ENCODE data around the gene PTPN4. TPM values are rescaled to one million over a fixed set of nuclear protein-coding genes. Genes with fewer than 3 reads are reported as not detected.

PTPN4 gene
- total and polyA plus RNA-seq, 2 donors (not counting 3 experiments of a cell fraction or from before 2014, with no cell fraction given), result 6.8 to 29.6 TPM

GRCh38 chr2:120012771-120013596 lies 253.3 kb downstream of the PTPN4 start, which contains the start of gene EPB41L5:
Gene EPB41L5 (plus strand): TSS chr2:120013077. CDS start chr2:120019085, 6,008 bp downstream.
- POLR2A ChIA-PET, result interaction anchor here (0.6 to 0.7 kb wide), 2 partner anchors 22 to 29 kb away, joined by 3 to 9 read pairs; no protein-coding TSS in a partner anchor
- no TSS peak for BruUV-seq (replicated peaks)
- Histone ChIP-seq H3K4me1 (ENCODE audit: control insufficient read depth, extremely low read depth, insufficient read depth, low read length) (peaks cover 24% of the 10 kb centered on the region), H3K9ac (replicated peaks; ENCODE audit: extremely low read depth, insufficient read depth, low read length) (peak within 1 kb of the TSS; percentile 73), H3K9me3 (replicated peaks; ENCODE audit: control insufficient read depth, insufficient read depth, low read length) (no peaks in the 10 kb centered on the region), H2AFZ (ENCODE audit: low read depth, low read length) (peak within 1 kb of the TSS; percentile 94), H3K9me1 (replicated peaks; ENCODE audit: control insufficient read depth, extremely low read depth, insufficient read depth, low read length) (no peaks in the 10 kb centered on the region), H3K27ac (ENCODE audit: insufficient read depth, low read depth, low read length) (peak within 1 kb of the TSS; percentile 30), H3K27me3 (ENCODE audit: control insufficient read depth in 2 of 2, insufficient read depth in 2 of 2, low read length in 2 of 2) (no peaks in the 10 kb centered on the region), H3K79me2 (ENCODE audit: control insufficient read depth, insufficient read depth, low read length) (no peaks in the 10 kb centered on the region), H3K4me3 (replicated peaks in 1 of 3; ENCODE audit: insufficient read depth in 1 of 3, low read depth in 1 of 3, low read length in 3 of 3) (peak within 1 kb of the TSS; percentile 35 to 88 (median 46)), H4K20me1 (replicated peaks; ENCODE audit: control insufficient read depth, extremely low read depth, insufficient read depth, low read length) (no peaks in the 10 kb centered on the region), H3K36me3 (ENCODE audit: control insufficient read depth in 2 of 2, extremely low read depth in 1 of 2, insufficient read depth in 2 of 2, low read length in 2 of 2) (no peaks in the 10 kb centered on the region), H3K4me2 (ENCODE audit: insufficient read depth, low read length) (peak within 1 kb of the TSS; percentile 98)
- dilution Hi-C loops (cut with MboI; ENCODE audit: extremely low pct_ligation_motif_present, low sequenced_read_pairs) (no loop called here), intact Hi-C loops (cut with micrococcal nuclease) (loop anchor here (2.0 to 10.0 kb wide), 6 partner anchors 96 to 310 kb away; partner anchors contain the start of gene PTPN4)
- TF ChIP-seq FOS (IDR thresholded peaks at IDR 0.05; ENCODE audit: borderline replicate concordance, insufficient read depth, low read length), result peak; percentile 2
- TF ChIP-seq EZH2 (IDR thresholded peaks at IDR 0.05; ENCODE audit: borderline replicate concordance, low read depth, low read length, severe bottlenecking), result no peak
- TF ChIP-seq, protein P1, sequence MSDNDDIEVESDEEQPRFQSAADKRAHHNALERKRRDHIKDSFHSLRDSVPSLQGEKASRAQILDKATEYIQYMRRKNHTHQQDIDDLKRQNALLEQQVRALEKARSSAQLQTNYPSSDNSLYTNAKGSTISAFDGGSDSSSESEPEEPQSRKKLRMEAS (IDR thresholded peaks at IDR 0.05; ENCODE audit: insufficient read depth, insufficient read length), result peak; percentile 78
- peak; percentile 65 for TF ChIP-seq POLR2AphosphoS5 (IDR thresholded peaks at IDR 0.05; ENCODE audit: insufficient read depth, low read depth, low read length)
- FAIRE-seq (peak; percentile 81), DNase-seq (ENCODE audit: low read depth, low spot score) (peak; percentile 90)
- CTCF ChIA-PET, result interaction anchor here (0.7 to 1.9 kb wide), 9 partner anchors 16 to 668 kb away, joined by 3 to 11 read pairs (median 4); partner anchors contain the start of gene TMEM177
